Large intestine (tissue), 3 donors: Measurements from ENCODE around the gene CSF2RB. TPM values are rescaled to one million over a fixed set of nuclear protein-coding genes. Genes with fewer than 3 reads are reported as not detected.
"Not testable (repeated sequence)": the region's sequence is repeated elsewhere in the genome, so short reads cannot be mapped to it uniquely, and the experiment has no call there.

Experiments
- DNase-seq, 2 donors: peaks; one replicate each; pipeline versions ENCODE4 v3.0.0 to v3.0.0-alpha.2; 2013
- H3K27ac ChIP-seq: one replicate; pipeline ENCODE4 v1.5.1; 2013; ENCODE audit warnings: low read length
- H3K27me3 ChIP-seq: 2 replicates; pipeline ENCODE4 v1.6.1; 2013; ENCODE audit warnings: low read length; ENCODE audit not compliant: control insufficient read depth, insufficient read depth
- H3K36me3 ChIP-seq: 2 replicates; pipeline ENCODE4 v1.6.1; 2013; ENCODE audit warnings: low read length; ENCODE audit not compliant: control insufficient read depth, insufficient read depth
- H3K4me1 ChIP-seq: one replicate; pipeline ENCODE4 v1.6.1; 2013; ENCODE audit warnings: low read length; ENCODE audit not compliant: control insufficient read depth, insufficient read depth
- H3K4me3 ChIP-seq: one replicate; pipeline ENCODE4 v1.5.1; 2013; ENCODE audit warnings: low read length
- H3K9me3 ChIP-seq: one replicate; pipeline ENCODE4 v1.6.1; 2013; ENCODE audit warnings: mild to moderate bottlenecking, low read depth, low read length, moderate library complexity; ENCODE audit not compliant: control insufficient read depth
- WGBS: methylation state at CpG from one replicate; pipeline ENCODE4 v1.1.5; 2013; ENCODE audit warnings: low lambda C conversion rate; ENCODE audit not compliant: insufficient coverage; 5-methylcytosine and 5-hydroxymethylcytosine counted together
- polyA plus RNA-seq: library from polyadenylated mRNA; unstranded; fragments of 120-200 nt; gene quantifications from one replicate; pipeline ENCODE4 v1.2.1, GENCODE V29; 2013

CSF2RB gene
- polyA plus RNA-seq, 1 donor, result 2.2 TPM

- H3K27ac ChIP-seq, result no peak overlapping the region
- no peak overlapping the region for H3K4me3 ChIP-seq
- peaks cover 25% of the 10 kb centered on the region for H3K27me3 ChIP-seq
- peaks cover 3% of the 10 kb centered on the region for H3K4me1 ChIP-seq
- 100% methylated on average over 1 of the region's 8 CpGs for WGBS
- peaks cover 5% of the 10 kb centered on the region for H3K9me3 ChIP-seq
- no peaks in the 10 kb centered on the region for H3K36me3 ChIP-seq
- no peak for DNase-seq
These were observed 72.9 kb downstream of the CSF2RB start for GRCh38 chr22:36986242-36986821.

- no peak for DNase-seq
- Histone ChIP-seq H3K27ac (no peak overlapping the region), H3K4me3 (no peak overlapping the region), H3K4me1 (no peaks in the 10 kb centered on the region), H3K27me3 (peaks cover 26% of the 10 kb centered on the region), H3K9me3 (peaks cover 5% of the 10 kb centered on the region), H3K36me3 (no peaks in the 10 kb centered on the region)
- WGBS, result no CpG with 5 or more reads among the region's 12 CpGs
These were observed 74.8 kb downstream of the CSF2RB start for GRCh38 chr22:36988075-36988832.

- WGBS, result no CpG with 5 or more reads among the region's 4 CpGs
- not testable (repeated sequence) for H3K4me3 ChIP-seq, DNase-seq, H3K4me1 ChIP-seq, H3K27ac ChIP-seq, H3K9me3 ChIP-seq, H3K36me3 ChIP-seq
- peaks cover 26% of the 10 kb centered on the region for H3K27me3 ChIP-seq
These were observed 75.6 kb downstream of the CSF2RB start for GRCh38 chr22:36989012-36989411.

Other genes starting within 250 kb of the CSF2RB start
- gene CACNG2, start 209.9 kb upstream of the CSF2RB start, polyA plus RNA-seq, result 0.09 TPM
- 28.7 TPM for gene IFT27, start 137.5 kb upstream of the CSF2RB start, polyA plus RNA-seq
- 0.31 TPM for gene PVALB, start 96.6 kb upstream of the CSF2RB start, polyA plus RNA-seq
- 9.2 TPM for gene NCF4, start 52.6 kb upstream of the CSF2RB start, polyA plus RNA-seq
- gene TST, start 105.8 kb downstream of the CSF2RB start, polyA plus RNA-seq, result 87.6 TPM
- gene MPST, start 106.1 kb downstream of the CSF2RB start, polyA plus RNA-seq, result 134 TPM
- 14.1 TPM for gene KCTD17, start 138.1 kb downstream of the CSF2RB start, polyA plus RNA-seq
- gene TMPRSS6, start 196.1 kb downstream of the CSF2RB start, polyA plus RNA-seq, result 3.8 TPM
- 7.2 TPM for gene IL2RB, start 236.3 kb downstream of the CSF2RB start, polyA plus RNA-seq